NOMO-1 treated with dmso at 0.1 percent for 144 hours (cell line): Measurements from ENCODE around the gene UACA.
"Not testable (repeated sequence)": the region's sequence is repeated elsewhere in the genome, so short reads cannot be mapped to it uniquely, and the experiment has no call there.

Experiments
- DNase-seq: peaks from one replicate; lab custom pipeline; 2025; ENCODE audit not compliant: unreplicated experiment; lab: John Stamatoyannopoulos, UW

UACA gene

GRCh38 chr15:70753101-70753829 lies 10.1 kb downstream of the UACA start:
- no peak for DNase-seq

- no peak for DNase-seq
Measured at GRCh38 chr15:70752193-70752635, 11.1 kb downstream of the UACA start.

DNA sequence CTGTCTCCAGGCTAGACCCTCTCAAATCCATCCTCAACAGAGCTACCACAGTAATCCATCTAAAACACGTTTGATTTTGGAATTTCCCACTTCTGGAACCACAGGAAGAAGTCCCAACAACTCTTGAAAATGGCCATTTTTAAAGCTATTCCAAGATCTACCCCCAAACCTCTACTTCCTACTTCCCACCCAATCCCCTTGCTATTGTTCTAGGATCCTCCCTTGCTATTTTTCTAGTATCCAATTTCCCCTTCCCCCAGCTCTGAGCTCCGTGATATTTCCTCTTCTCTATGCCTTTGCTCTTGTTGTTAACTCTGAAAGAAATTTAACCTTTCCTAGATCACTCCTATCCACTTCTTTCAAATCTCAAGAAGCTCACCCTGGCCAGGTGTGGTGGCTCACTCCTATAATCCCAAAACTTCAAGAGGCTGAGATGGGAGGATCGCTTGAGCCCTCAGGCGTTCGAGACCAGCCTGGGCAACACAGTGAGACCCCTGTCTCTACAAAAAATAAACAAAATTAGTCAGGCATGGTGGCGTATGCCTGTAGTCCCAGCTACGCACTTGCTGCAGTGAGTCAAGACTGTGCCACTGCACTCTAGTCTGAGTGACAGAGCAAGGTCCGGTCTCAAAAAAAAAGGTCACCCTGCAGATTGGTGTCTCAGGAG lies 13.0 kb downstream of the UACA start:
- DNase-seq: no peak

DNA sequence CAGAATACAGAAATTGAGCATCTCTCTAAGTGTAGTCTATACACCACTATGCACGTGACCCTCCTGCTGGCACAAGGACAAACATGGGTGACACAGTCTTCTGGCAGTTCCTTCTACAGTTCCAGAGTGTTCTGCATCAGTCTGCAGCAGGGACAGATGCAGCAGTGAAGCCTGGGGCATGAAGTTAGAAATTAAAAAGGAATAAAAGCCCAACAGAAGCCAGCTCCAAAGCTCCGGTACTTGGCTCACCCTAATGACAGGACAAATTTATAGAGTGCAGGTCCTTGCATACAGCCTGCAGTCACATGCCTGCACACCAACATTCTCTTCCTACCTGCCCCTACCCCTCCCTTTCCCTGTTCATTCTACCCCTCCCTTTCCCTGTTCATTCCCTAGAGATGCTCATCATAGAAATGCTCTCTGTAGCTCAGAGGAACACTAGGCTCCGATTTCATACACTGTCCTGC lies 15.0 kb downstream of the UACA start:
- DNase-seq: no peak

DNA sequence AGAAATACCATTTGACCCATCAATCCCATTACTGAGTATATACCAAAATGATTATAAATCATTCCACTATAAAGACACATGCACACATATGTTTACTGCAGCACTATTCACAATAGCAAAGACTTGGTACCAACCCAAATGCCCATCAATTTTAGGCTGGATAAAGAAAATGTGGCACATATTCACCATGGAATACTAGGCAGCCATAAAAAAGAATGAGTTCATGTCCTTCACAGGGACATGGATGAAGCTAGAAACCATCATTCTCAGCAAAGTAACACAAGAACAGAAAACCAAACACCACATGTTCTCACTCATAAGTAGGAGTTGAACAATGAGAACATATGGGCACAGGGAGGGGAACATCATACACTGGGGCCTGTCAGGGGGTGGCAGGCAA lies 16.8 kb downstream of the UACA start:
- not testable (repeated sequence) for DNase-seq

- DNase-seq: no peak
Measured at GRCh38 chr15:70742928-70743327, 20.4 kb downstream of the UACA start.

GRCh38 chr15:70741677-70742293 lies 21.6 kb downstream of the UACA start:
- no peak for DNase-seq

- no peak for DNase-seq
Measured at GRCh38 chr15:70741107-70741531, 22.2 kb downstream of the UACA start.

DNA sequence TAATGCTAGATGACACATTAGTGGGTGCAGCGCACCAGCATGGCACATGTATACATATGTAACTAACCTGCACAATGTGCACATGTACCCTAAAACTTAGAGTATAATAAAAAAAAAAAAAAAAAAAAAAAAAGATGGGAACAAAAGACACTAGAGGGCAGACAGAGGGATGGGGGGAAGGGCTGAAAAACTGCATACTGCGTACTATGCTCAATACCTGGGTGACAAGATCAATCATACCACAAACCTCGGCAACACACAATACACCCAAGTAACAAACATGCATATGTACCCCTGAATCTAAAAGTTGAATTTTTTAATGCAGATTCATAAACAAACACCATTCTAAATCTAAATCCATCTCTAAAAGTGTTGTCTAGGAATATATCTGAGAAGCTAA lies 28.3 kb downstream of the UACA start:
- not testable (repeated sequence) for DNase-seq

GRCh38 chr15:70729164-70729563 lies 34.2 kb downstream of the UACA start:
- no peak for DNase-seq

- no peak for DNase-seq
Measured at GRCh38 chr15:70726753-70727152, 36.6 kb downstream of the UACA start.

DNA sequence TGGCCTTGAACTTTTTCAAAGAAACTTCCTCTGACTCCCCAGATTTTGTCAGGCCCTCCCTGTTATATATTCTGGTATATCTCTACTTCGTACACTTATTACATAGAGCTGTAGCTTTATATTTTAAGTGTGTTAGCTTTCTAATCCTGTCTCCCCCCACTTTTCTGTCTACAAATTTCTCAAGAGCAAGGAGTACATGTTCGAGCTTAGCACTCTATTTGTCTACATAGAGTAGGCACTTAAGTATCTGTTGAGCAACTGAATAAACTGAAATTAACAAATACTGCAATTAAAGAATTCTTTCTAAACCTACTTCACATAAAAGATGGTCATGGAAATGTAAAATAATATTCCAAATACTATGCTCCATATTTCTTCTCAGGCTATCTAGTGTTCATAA lies 39.4 kb downstream of the UACA start:
- DNase-seq: no peak

DNA sequence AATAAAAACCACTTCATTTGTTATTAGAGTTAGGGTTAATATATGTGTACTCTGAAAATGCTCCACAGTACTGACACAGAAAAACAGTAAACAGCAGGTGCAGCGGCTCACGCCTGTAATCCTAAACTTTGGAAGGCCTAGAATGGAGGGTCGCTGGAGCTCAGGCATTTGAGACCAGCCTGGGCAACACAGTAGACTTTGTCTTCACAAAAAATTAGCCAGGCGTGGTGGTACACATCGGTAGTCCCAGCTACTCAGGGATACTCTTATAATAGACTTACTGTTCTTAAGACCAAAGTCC lies 40.3 kb downstream of the UACA start:
- no peak for DNase-seq

DNA sequence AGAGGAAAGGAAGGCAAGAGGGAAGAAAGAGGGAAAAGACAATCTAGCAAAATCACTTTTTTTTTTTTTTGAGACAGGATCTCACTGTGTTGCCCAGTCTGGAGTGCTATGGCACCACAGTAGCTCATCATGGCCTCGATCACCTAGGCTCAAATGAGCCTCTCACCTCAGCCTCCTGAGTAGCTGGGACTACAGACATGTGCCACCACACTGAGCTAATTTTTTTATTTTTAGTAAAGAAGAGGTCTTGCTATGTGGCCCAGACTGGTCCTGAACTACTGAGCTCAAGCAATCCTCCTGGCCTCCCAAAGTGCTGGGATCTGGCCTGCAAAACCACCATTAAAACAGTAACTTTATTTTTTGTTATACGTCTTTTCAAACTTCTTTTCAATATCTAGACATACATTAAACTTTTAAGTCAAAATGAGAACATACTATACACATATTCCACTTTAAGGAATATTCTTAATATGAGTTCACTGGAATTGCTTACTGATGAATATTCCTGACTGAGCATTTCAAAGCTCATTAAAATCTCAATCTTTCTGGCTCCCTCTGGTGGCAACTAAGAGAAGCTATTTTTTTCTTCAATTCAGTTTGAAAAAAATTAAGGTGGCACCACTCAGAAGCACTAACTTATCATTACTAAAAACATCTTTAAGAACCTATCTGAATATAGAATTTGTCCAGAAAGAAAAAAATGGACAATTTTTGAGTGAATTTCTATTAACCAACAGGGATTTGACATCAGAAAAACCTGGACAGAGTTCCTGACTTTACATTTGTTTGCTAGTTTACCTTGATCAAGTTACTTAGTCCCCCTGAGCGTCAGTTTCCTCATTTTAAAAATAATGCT lies 40.9 kb downstream of the UACA start:
- no peak for DNase-seq

GRCh38 chr15:70720228-70721016 lies 42.9 kb downstream of the UACA start:
- no peak for DNase-seq

- DNase-seq: no peak
Measured at GRCh38 chr15:70717237-70717793, 46.0 kb downstream of the UACA start.

DNA sequence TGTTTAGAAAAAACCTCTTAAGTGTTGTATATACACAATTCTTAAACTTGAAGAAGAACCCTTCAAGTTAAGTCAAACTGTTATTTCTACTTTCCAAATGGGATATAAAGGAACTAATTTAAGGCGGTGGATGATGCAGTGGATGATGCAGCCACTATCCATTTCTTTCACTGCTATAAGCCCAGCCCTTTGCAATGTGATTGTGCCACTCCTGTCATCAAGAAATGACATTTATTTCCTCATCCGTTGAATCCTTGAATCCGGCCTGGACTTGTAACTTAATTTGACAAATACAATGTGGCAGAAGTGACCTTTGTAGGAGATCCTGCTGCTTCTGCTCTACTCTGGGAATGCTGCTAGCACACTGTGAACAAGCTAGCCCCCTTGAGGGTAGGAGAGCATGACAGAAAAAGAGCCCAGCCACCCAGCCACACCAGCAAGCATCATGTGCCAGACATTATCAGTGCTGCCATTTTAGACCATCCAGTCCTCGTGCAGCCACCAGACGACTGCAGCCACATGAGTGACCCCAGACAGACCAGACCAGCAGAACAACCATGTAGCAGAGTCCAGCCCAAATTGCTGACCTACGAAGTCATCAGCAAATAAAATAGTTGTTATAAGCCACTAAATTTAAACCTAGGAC lies 47.4 kb downstream of the UACA start:
- DNase-seq: no peak

GRCh38 chr15:70714565-70714964 lies 48.8 kb downstream of the UACA start:
- no peak for DNase-seq

DNA sequence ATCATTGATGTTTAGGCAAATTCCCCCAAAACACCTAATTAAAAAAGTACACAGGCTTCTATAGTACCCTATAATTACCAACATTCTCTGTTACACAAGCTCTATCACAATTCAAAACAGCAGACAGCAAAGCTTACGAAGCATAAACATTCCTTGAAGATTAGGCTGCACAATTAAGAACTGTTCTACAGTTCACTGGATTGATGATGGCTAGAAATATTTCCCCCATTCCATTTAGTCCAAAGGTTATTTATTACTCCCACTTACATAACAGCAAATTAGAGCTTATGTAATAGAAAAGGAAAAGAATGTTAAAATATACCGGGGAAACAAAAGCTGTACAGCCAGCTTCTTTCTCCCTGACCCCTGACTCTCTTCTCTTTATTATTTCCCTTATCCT lies 49.3 kb downstream of the UACA start:
- DNase-seq: no peak

GRCh38 chr15:70712271-70712670 lies 51.1 kb downstream of the UACA start:
- DNase-seq: no peak
